ENCODE results near the gene SEL1L.

DNA sequence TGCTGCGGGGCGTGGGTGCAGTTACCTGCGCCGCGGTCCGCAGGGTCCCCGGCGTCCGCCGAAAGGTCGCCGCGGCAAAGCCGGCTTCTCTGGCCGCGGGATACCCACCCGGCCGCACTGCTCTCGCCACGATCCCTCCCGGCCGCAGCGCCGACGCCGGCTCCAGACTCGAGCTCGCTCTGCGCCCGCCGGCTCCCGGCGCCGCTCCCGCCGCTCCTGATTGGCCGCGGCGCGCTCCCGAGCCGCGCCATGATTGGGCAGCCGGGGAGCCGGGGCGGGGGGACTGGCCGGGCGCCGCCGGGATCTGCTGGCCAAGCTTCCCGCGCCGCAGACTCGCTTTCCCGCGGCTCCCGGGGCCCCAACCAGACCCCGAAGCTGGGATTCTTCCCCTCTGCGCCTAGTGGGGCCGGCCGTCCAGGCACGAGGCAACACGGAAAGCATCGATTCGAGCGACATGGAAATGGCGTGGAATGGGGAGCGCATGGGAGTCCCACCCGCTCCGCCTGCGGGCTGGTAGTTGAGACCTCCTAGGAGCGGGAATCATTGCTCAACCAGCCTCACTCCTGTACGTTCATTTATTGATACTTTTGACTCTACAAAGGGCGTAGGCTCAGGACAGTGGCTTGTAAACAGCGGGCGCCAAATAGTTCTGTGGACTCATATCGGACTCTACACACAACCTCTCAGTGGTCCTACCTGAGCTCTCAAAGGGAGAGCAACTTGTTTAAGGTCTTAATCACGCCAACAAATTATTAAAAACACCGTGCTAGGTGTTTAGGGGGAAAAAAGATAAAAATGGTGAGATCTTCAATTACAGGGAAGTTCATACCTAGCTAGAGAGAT lies 97.1 kb downstream of the SEL1L start:
- TF ChIP-seq, protein P1, sequence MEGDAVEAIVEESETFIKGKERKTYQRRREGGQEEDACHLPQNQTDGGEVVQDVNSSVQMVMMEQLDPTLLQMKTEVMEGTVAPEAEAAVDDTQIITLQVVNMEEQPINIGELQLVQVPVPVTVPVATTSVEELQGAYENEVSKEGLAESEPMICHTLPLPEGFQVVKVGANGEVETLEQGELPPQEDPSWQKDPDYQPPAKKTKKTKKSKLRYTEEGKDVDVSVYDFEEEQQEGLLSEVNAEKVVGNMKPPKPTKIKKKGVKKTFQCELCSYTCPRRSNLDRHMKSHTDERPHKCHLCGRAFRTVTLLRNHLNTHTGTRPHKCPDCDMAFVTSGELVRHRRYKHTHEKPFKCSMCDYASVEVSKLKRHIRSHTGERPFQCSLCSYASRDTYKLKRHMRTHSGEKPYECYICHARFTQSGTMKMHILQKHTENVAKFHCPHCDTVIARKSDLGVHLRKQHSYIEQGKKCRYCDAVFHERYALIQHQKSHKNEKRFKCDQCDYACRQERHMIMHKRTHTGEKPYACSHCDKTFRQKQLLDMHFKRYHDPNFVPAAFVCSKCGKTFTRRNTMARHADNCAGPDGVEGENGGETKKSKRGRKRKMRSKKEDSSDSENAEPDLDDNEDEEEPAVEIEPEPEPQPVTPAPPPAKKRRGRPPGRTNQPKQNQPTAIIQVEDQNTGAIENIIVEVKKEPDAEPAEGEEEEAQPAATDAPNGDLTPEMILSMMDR (IDR thresholded peaks at IDR 0.05) = no peak
- TF ChIP-seq POLR2A (IDR thresholded peaks at IDR 0.05) = no peak

Data from lower leg skin (tissue), 3 donors.